GM21367 (cell line): Measurements from ENCODE around the gene LY86.

Source experiments
- ATAC-seq: cut with Tn5 transposase; IDR thresholded peaks from one replicate; pipeline ENCODE4 v1.9.1; 2021; ENCODE audit not compliant: unreplicated experiment

The LY86 gene

GRCh38 chr6:6569811-6570164 lies 18.7 kb upstream of the LY86 start:
- ATAC-seq = no peak

DNA sequence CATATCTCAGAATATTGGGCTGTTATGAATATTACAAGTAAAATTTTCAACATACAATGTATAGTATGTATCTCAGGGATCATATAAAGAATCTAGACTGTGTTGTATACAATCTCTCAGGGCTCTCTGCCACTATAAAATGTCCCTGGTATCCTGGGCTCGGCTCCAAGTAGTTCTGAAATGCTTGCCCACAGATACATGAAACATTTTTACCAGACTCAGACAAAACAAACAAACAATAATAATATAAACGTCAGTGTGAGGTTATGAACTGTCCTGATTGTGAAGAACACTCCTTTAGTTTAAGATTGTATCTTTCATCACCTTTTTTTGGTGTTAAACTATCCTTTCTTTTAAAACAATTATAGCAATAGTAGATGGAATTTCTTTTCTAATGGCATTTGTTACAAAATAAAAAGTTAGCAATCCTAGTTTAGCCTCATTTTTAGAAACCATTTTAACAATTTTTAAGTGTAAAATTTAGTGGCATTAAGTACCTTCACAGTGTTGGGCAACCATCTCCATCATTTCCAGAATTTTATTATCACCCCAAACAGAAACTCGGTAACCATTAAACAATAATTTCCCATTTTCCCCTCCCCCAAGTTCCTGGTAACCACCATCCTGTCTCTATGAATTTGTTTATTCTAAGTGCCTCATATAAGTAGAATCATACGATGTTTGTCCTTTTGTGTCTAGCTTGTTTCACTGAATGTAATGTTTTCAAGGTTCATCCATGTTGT lies 17.4 kb upstream of the LY86 start:
- ATAC-seq = no peak

GRCh38 chr6:6575143-6575542 lies 13.4 kb upstream of the LY86 start:
- no peak for ATAC-seq

- no peak for ATAC-seq
Observed at GRCh38 chr6:6577735-6578134, 10.8 kb upstream of the LY86 start.

- ATAC-seq = no peak
Observed at GRCh38 chr6:6579281-6579680, 9.2 kb upstream of the LY86 start.

DNA sequence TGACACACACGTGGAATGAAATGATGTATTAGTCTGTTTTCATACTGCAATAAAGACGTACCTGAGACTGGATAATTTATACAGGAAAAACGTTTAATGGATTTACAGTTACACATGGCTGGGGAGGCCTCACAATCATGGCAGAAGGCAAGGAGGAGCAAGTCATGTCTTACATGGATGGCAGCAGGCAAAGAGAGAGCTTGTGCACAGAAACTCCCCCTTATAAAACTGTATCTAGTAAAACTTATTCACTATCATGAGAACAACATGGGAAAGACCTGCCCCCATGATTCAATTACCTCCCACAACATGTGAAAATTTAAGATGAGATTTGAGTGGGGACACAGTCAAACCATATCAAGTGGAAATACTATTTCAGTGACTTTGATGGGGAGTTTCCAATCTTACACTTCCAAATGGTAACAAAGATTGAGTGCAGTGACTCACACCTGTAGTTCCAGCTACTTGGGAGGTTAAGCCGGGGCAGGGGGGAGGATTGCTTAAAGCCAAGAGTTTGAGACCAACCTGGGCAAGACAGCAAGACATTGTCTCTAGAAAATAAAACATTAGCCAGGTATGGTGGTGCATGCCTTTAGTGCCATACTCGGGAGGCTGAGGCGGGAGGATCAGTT lies 8.2 kb upstream of the LY86 start:
- ATAC-seq = no peak

DNA sequence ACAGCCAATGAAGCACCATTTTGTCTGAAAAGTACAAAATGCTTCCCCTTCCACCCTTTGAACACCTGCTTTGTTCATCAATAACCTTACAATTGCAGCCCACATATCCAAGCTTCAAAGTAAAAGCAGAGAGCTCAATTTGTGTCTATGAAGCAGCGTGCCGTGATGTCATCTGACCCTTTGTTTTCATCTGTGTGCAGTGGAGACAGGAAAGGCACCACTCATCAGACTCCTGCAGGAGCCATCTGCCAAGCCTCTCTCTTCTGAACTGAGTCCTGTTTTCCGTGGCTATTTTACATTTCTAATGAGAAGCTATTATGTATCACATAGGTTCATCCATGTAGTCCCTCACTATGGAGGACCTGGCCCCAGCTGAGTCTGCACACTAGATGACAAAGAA lies 7.5 kb upstream of the LY86 start:
- no peak for ATAC-seq

- ATAC-seq = no peak
Observed at GRCh38 chr6:6582131-6582530, 6.4 kb upstream of the LY86 start.

- no peak for ATAC-seq
Observed at GRCh38 chr6:6583836-6584235, 4.7 kb upstream of the LY86 start.

- ATAC-seq = no peak
Observed at GRCh38 chr6:6584310-6585002, 4.1 kb upstream of the LY86 start.

GRCh38 chr6:6585003-6585311 lies 3.6 kb upstream of the LY86 start:
- ATAC-seq = no peak

DNA sequence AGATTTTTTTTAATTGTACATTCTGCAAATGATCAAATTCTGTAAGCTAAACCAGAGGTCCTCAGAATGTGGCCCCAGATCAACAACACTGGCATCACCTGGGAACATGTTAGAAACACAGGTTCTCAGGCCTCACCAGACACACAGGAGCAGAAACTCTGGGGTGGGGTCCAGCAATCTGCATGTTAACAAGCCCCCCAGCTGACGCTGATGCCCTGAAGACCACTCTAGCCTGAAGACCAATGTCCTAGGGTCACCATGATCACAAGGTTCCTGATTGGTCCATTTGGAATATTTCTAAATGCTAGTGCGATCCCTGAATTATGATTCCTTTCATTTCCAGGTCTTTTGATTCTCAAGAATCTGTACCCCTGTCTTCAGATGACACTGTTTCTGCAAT lies 2.4 kb upstream of the LY86 start:
- ATAC-seq = no peak

GRCh38 chr6:6586671-6587526 lies 1.6 kb upstream of the LY86 start:
- peak; percentile 41 for ATAC-seq

GRCh38 chr6:6587696-6588063 lies 840 bp upstream of the LY86 start:
- no peak for ATAC-seq

- ATAC-seq = peak; percentile 0
Observed at GRCh38 chr6:6588924-6589709, 597 bp downstream of the LY86 start.

GRCh38 chr6:6590530-6590929 lies 2.0 kb downstream of the LY86 start:
- ATAC-seq = no peak

GRCh38 chr6:6591778-6592465 lies 3.4 kb downstream of the LY86 start:
- no peak for ATAC-seq

- ATAC-seq = no peak
Observed at GRCh38 chr6:6592826-6593475, 4.4 kb downstream of the LY86 start.

DNA sequence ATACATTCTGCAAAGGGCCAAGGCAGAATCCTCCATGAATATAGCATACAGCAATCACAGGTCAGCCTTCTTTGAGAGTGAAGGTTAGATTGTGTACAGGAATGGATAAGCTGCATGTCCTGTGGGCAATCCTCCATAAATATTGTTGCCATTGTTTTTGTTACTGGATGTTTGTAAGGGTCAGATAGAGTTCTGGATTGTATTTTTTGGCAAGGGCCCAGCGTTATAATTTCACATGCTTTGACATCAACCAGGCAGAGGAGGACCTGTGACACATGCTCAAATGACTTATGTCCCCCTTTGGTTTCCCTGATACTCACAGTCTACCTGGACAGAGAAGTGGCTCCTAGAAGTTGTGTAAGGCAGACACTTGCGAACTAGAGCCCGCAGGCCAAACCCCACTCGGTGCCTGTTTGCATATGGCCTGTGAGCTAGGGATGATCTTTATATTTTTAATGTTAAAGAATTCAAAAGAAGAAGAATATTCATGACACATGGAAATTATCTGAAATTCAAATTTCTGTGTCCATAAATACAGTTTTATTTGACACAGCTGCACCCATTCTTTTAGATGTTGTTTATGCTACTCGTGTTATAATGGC lies 5.4 kb downstream of the LY86 start:
- ATAC-seq = no peak
